ENCODE measurements around the gene B9D2.
"Not testable (repeated sequence)": the region's sequence is repeated elsewhere in the genome, so short reads cannot be mapped to it uniquely, and the experiment has no call there.

The B9D2 gene

GRCh38 chr19:41386442-41386841 is 22.5 kb upstream of the B9D2 start:
- no peak for DNase-seq

- DNase-seq: no peak
Observed at GRCh38 chr19:41384351-41384750, 20.4 kb upstream of the B9D2 start.

- not testable (repeated sequence) for DNase-seq
Observed at GRCh38 chr19:41381536-41381935, 17.6 kb upstream of the B9D2 start.

- DNase-seq: peak; percentile 27
Observed at GRCh38 chr19:41377977-41378709, 14.2 kb upstream of the B9D2 start.

- DNase-seq: no peak
Observed at GRCh38 chr19:41376998-41377365, 13.0 kb upstream of the B9D2 start.

- peak; percentile 77 for DNase-seq
Observed at GRCh38 chr19:41376241-41376997, 12.5 kb upstream of the B9D2 start, which contains the start of gene TMEM91. Gene TMEM91 (plus strand): TSS chr19:41376533. CDS start chr19:41378310, 1,777 bp downstream.

- DNase-seq: peak; percentile 85
Observed at GRCh38 chr19:41373993-41374392, 10.0 kb upstream of the B9D2 start.

GRCh38 chr19:41372501-41372900 is 8.6 kb upstream of the B9D2 start:
- DNase-seq: no peak

GRCh38 chr19:41371541-41371940 is 7.6 kb upstream of the B9D2 start:
- DNase-seq: no peak

GRCh38 chr19:41371119-41371518 is 7.2 kb upstream of the B9D2 start:
- not testable (repeated sequence) for DNase-seq

GRCh38 chr19:41369769-41370168 is 5.8 kb upstream of the B9D2 start:
- DNase-seq: no peak

GRCh38 chr19:41367848-41368301 is 3.9 kb upstream of the B9D2 start:
- no peak for DNase-seq

- DNase-seq: no peak
Observed at GRCh38 chr19:41366089-41366488, 2.1 kb upstream of the B9D2 start.

- DNase-seq: no peak
Observed at GRCh38 chr19:41364524-41365391, 809 bp upstream of the B9D2 start.

GRCh38 chr19:41363371-41363752 is 587 bp downstream of the B9D2 start:
- DNase-seq: no peak

- no peak for DNase-seq
Observed at GRCh38 chr19:41362143-41362847, 1.7 kb downstream of the B9D2 start.

- no peak for DNase-seq
Observed at GRCh38 chr19:41359741-41360140, 4.2 kb downstream of the B9D2 start.

- DNase-seq: no peak
Observed at GRCh38 chr19:41357746-41358145, 6.2 kb downstream of the B9D2 start.

- DNase-seq: no peak
Observed at GRCh38 chr19:41356984-41357739, 6.8 kb downstream of the B9D2 start.

GRCh38 chr19:41355802-41356201 is 8.1 kb downstream of the B9D2 start:
- DNase-seq: no peak

GRCh38 chr19:41355035-41355434 is 8.9 kb downstream of the B9D2 start:
- no peak for DNase-seq
